HepG2 (cell line): ENCODE measurements around the gene TNFSF10. TPM values are rescaled to one million over a fixed set of nuclear protein-coding genes. Genes with fewer than 3 reads are reported as not detected.

Experiments used
- ATAC-seq: fragments of 200-7000 bp; cut with Tn5 transposase; 3 replicates; pipeline ENCODE4 v1.9.1; 2020; ENCODE audit warnings: mild to moderate bottlenecking, moderate library complexity
- BruUV-seq: library from RNA; stranded (reverse); fragments of 400-500 nt; replicated peaks from 2 replicates; lab custom pipeline; 2021; lab: Mats Ljungman, UMichigan
- CTCF ChIA-PET: fragments of 300-600 bp; formaldehyde crosslinking; extraction: SDS; loops from one replicate; lab custom pipeline; 2021; ENCODE audit warnings: low total read pairs, inconsistent platforms, low intra/inter-chr PET ratio; lab: Yijun Ruan, JAX
- POLR2A ChIA-PET: fragments of 350-600 bp; sonication (Branson Sonifier 250); formaldehyde crosslinking; loops from one replicate; lab custom pipeline; 2020; ENCODE audit warnings: antibody characterized with exemption, inconsistent platforms; lab: Yijun Ruan, JAX
- DNase-seq: peaks from one replicate; pipeline ENCODE4 v3.0.0-alpha.2; 2015; ENCODE audit warnings: low spot score
- FAIRE-seq: peaks from 3 replicates; lab custom pipeline; 2011; peaks lifted over from hg19 to GRCh38; lab: Jason Lieb, UNC
- H2AFZ ChIP-seq: one replicate; pipeline ENCODE4 v1.6.1; 2011; ENCODE audit warnings: low read length, inconsistent platforms
- H3K27ac ChIP-seq: fragments of 300-600 bp; 3 replicates; pipeline ENCODE4 v1.8.0; 2011; ENCODE audit warnings: mixed run types, mild to moderate bottlenecking, mixed read lengths, low read length, inconsistent platforms; ENCODE audit not compliant: insufficient read depth; ENCODE audit errors: extremely low read length
- H3K27me3 ChIP-seq, 2 experiments: fragments of 200-600 bp in 1 of 2; 2 replicates in 1 of 2; 3 replicates in 1 of 2; pipeline versions ENCODE4 v1.6.0 to v1.8.0; 2011; ENCODE audit warnings: low read length in 2 of 2, mild to moderate bottlenecking in 2 of 2, moderate library complexity in 2 of 2, inconsistent platforms in 1 of 2; ENCODE audit not compliant: insufficient read depth in 2 of 2, control insufficient read depth in 1 of 2
- H3K36me3 ChIP-seq, 2 experiments: fragments of 200-600 bp in 1 of 2; replicated peaks in 1 of 2; 2 replicates in 1 of 2; 3 replicates in 1 of 2; pipeline versions ENCODE4 v1.5.1 to v1.8.0; 2011; ENCODE audit warnings: low read length in 2 of 2, inconsistent platforms in 1 of 2; ENCODE audit not compliant: insufficient read depth in 2 of 2, control insufficient read depth in 1 of 2
- H3K4me1 ChIP-seq: 2 replicates; pipeline ENCODE4 v1.5.1; 2012; ENCODE audit warnings: low read length, inconsistent platforms; ENCODE audit not compliant: insufficient read depth
- H3K4me2 ChIP-seq: 2 replicates; pipeline ENCODE4 v1.6.0; 2011; ENCODE audit warnings: low read depth, low read length, inconsistent platforms
- H3K4me3 ChIP-seq, 3 experiments: fragments of 200-600 bp in 1 of 3; sonication (generic), shearing (Covaris generic) in 1 of 3; replicated peaks in 1 of 3; 2 replicates each; pipeline ENCODE4 v1.5.1; 2011 to 2016; ENCODE audit warnings: low read length in 3 of 3, inconsistent platforms in 2 of 3, low read depth in 2 of 3, mild to moderate bottlenecking in 2 of 3, control low read depth in 1 of 3, mixed read lengths in 1 of 3; ENCODE audit not compliant: insufficient read depth in 1 of 3
- H3K79me2 ChIP-seq: one replicate; pipeline ENCODE4 v1.6.1; 2011; ENCODE audit warnings: low read length, inconsistent platforms; ENCODE audit not compliant: insufficient read depth
- H3K9ac ChIP-seq: 2 replicates; pipeline ENCODE4 v1.6.0; 2011; ENCODE audit warnings: mild to moderate bottlenecking, low read depth, low read length, inconsistent platforms; ENCODE audit not compliant: insufficient read depth
- H3K9me3 ChIP-seq: 2 replicates; pipeline ENCODE4 v1.5.1; 2012; ENCODE audit warnings: mild to moderate bottlenecking, low read length
- H4K20me1 ChIP-seq: 2 replicates; pipeline ENCODE4 v1.6.0; 2011; ENCODE audit warnings: inconsistent platforms, mild to moderate bottlenecking, low read length, moderate library complexity; ENCODE audit not compliant: insufficient read depth
- EZH2 ChIP-seq: conservative IDR thresholded peaks from 2 replicates; pipeline ENCODE4 v1.6.1; 2012; ENCODE audit warnings: mild to moderate bottlenecking, low read depth, low read length, moderate library complexity
- HMG20A ChIP-seq: IDR thresholded peaks from 2 replicates; pipeline ENCODE4 v1.6.1; 2016; ENCODE audit warnings: borderline replicate concordance
- POLR2AphosphoS2 ChIP-seq: IDR thresholded peaks from 2 replicates; pipeline ENCODE4 v1.6.1; 2011; ENCODE audit warnings: low read depth, low read length, improper control_type of control experiment
- RBFOX2 ChIP-seq: fragments of 200-400 bp; formaldehyde crosslinking; IDR thresholded peaks from 2 replicates; pipeline ENCODE4 v1.6.1; 2017; ENCODE audit warnings: low read depth, mild to moderate bottlenecking, low read length
- ZFYVE20 ChIP-seq: sonication (generic); formaldehyde crosslinking; IDR thresholded peaks from 2 replicates; pipeline ENCODE4 v1.8.0; 2023; ENCODE audit warnings: low read depth, mild to moderate bottlenecking, moderate library complexity, missing genetic modification reagents, borderline replicate concordance
- ZNF207 ChIP-seq: fragments of 450-650 bp; IDR thresholded peaks from 2 replicates; pipeline ENCODE4 v1.6.1; 2016; ENCODE audit warnings: antibody characterized with exemption, borderline replicate concordance
- ZNF441 ChIP-seq: sonication (generic); formaldehyde crosslinking; IDR thresholded peaks from 2 replicates; pipeline ENCODE4 v1.7.0; 2021; ENCODE audit warnings: missing genetic modification reagents, borderline replicate concordance
- ZNF572 ChIP-seq: sonication (generic); formaldehyde crosslinking; IDR thresholded peaks from 2 replicates; pipeline ENCODE4 v1.5.1; 2020; ENCODE audit warnings: mild to moderate bottlenecking, missing genetic modification reagents
- ZNF781 ChIP-seq: sonication (generic); formaldehyde crosslinking; IDR thresholded peaks from 2 replicates; pipeline ENCODE4 v1.5.1; 2020; ENCODE audit warnings: borderline replicate concordance, mild to moderate bottlenecking, missing genetic modification reagents; ENCODE audit errors: not compliant biosample characterization
- ZNF792 ChIP-seq: IDR thresholded peaks from 2 replicates; pipeline ENCODE4 v1.6.1; 2016
- WGBS: methylation state at CpG from one replicate; pipeline ENCODE4 v1.1.6; 2017; ENCODE audit warnings: low lambda C conversion rate; 5-methylcytosine and 5-hydroxymethylcytosine counted together
- in situ Hi-C: cut with HindIII; loops from 2 replicates; pipeline ENCODE4 v1.10.0; 2017; ENCODE audit warnings: low pct_unique_long_range_greater_than_20kb; ENCODE audit not compliant: extremely low pct_ligation_motif_present
- intact Hi-C: fragments of 100-400 bp; cut with micrococcal nuclease; formaldehyde crosslinking; loops from one replicate; pipeline ENCODE4 v1.10.0; 2022; ENCODE audit not compliant: unreplicated experiment
- polyA plus RNA-seq, 8 experiments: library from polyadenylated mRNA; depleted of rRNA in 3 of 8; stranded (reverse) in 7 of 8; unstranded in 1 of 8; fragments of >200 nt; fragmentation: Illumina TruSeq in 4 of 8; extraction: Trizol in 4 of 8; gene quantifications; 2 replicates each; pipeline versions ENCODE4 v1.2.1 to v1.2.3, GENCODE V29; 2011 to 2016; ENCODE audit warnings: low read depth in 4 of 8, missing spikeins in 1 of 8, mixed read lengths in 1 of 8; ENCODE audit not compliant: insufficient read depth in 1 of 8
- total RNA-seq, 5 experiments: library from RNA; depleted of rRNA; stranded (reverse); fragments of >200 nt; fragmentation: Illumina TruSeq; extraction: Trizol; gene quantifications; 2 replicates each; pipeline ENCODE4 v1.2.3, GENCODE V29; 2016; ENCODE audit warnings: low read depth in 1 of 5
- TF ChIP-seq, protein P1 (sequence below): sonication (generic); formaldehyde crosslinking; IDR thresholded peaks from 2 replicates; pipeline ENCODE4 v1.5.1; 2020; ENCODE audit warnings: mild to moderate bottlenecking, missing genetic modification reagents, moderate library complexity
- TF ChIP-seq, protein P2 (sequence below): IDR thresholded peaks from 2 replicates; pipeline ENCODE4 v1.6.1; 2016; ENCODE audit warnings: control low read depth
- TF ChIP-seq, protein P3 (sequence below): fragments of 450-650 bp; IDR thresholded peaks from 2 replicates; pipeline ENCODE4 v1.6.1; 2017; ENCODE audit warnings: mild to moderate bottlenecking
- TF ChIP-seq, protein P4 (sequence below): sonication (generic); formaldehyde crosslinking; IDR thresholded peaks from 2 replicates; pipeline ENCODE4 v1.8.0; 2022; ENCODE audit warnings: mild to moderate bottlenecking, missing genetic modification reagents, borderline replicate concordance
- TF ChIP-seq, protein P5 (sequence below): sonication (generic); formaldehyde crosslinking; IDR thresholded peaks from 2 replicates; pipeline ENCODE4 v1.8.0; 2022; ENCODE audit warnings: low read depth, missing genetic modification reagents

Gene TNFSF10
- total and polyA plus RNA-seq, 2 of the 13 experiments (the other 11 are each of a cell fraction or from before 2014, with no cell fraction given): 8.4 to 9.9 TPM

DNA sequence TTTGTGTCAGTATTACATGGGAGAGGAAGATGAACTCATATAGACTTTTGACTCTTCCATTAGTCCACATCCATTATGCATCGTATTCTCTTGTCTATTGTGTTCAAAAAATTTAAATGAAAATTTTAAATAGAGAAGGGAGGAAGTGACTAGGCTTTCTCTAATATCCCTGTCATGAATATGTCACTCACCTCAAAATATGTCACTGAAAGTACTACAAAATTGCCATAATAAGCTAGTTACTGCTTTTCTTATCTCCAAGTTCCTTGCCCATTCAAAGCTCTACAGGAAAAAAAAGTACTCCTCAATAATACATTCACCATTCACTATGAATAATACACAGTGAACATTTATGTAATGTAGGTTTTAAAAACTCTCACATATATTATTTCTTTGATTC is 52.6 kb downstream of the TNFSF10 start (continued):
- TF ChIP-seq RBFOX2 (no peak), ZNF792 (CRISPR knock-in tag) (no peak), HMG20A (no peak), ZNF572 (CRISPR knock-in tag) (no peak), POLR2AphosphoS2 (no peak), ZNF207 (no peak)
- TF ChIP-seq, protein P1, sequence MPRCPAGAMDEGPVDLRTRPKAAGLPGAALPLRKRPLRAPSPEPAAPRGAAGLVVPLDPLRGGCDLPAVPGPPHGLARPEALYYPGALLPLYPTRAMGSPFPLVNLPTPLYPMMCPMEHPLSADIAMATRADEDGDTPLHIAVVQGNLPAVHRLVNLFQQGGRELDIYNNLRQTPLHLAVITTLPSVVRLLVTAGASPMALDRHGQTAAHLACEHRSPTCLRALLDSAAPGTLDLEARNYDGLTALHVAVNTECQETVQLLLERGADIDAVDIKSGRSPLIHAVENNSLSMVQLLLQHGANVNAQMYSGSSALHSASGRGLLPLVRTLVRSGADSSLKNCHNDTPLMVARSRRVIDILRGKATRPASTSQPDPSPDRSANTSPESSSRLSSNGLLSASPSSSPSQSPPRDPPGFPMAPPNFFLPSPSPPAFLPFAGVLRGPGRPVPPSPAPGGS (CRISPR knock-in tag): no peak
- TF ChIP-seq, protein P2, sequence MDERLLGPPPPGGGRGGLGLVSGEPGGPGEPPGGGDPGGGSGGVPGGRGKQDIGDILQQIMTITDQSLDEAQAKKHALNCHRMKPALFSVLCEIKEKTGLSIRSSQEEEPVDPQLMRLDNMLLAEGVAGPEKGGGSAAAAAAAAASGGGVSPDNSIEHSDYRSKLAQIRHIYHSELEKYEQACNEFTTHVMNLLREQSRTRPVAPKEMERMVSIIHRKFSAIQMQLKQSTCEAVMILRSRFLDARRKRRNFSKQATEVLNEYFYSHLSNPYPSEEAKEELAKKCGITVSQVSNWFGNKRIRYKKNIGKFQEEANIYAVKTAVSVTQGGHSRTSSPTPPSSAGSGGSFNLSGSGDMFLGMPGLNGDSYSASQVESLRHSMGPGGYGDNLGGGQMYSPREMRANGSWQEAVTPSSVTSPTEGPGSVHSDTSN (CRISPR knock-in tag): no peak
- TF ChIP-seq, all 625 proteins: peak for 0

DNA sequence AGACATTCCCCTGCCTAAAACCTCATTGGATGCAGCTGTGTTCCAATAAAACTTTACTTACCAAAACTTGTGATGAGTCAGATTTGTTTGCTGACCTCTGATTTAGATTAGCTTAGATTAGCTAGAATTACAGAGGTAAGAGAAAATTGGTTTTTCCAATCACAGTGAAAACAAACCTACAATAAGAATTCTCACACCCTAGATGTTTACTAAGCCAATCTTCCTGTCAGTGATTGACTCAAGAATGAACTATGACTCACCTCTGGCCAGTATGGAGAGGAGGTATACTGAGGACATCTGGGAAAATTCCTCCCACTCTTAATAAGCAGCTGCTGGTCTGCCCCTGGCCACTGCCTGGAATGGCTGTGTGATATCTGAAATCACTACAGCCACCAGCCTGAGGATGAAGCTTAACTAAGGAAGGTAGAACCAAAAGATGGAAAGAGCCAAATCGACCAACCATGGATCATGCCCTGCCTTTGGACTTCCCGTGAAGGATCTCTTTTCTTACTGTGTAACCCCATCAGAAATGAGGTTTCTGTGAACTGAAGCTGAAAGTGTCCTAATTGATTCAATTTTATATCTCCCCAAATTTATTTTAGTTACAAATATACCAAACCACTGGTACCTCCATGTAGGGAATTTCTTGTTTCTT is 55.9 kb downstream of the TNFSF10 start:
- no peaks in the 10 kb centered on the region for H3K9me3 ChIP-seq
- H2AFZ ChIP-seq: no peak overlapping the region
- H3K36me3 ChIP-seq: no peaks in the 10 kb centered on the region
- H3K4me1 ChIP-seq: no peaks in the 10 kb centered on the region
- intact Hi-C loops: no loop called here
- no peaks in the 10 kb centered on the region for H3K79me2 ChIP-seq
- in situ Hi-C loops: no loop called here
- no peaks in the 10 kb centered on the region for H4K20me1 ChIP-seq
- DNase-seq (no peak), ATAC-seq (no peak), FAIRE-seq (no peak)
- WGBS: 40% methylated on average over 2 of the region's 2 CpGs
- peaks cover 0 to 5% of the 10 kb centered on the region in 2 experiments; a peak in 1 of 5 replicates for H3K27me3 ChIP-seq
- H3K4me3 ChIP-seq: no peak overlapping the region
- ChIA-PET POLR2A (no interaction called here), CTCF (no interaction called here)
- H3K9ac ChIP-seq: no peak overlapping the region
- H3K4me2 ChIP-seq: no peak overlapping the region
- BruUV-seq: no TSS peak
- H3K27ac ChIP-seq: no peak overlapping the region
- no peak for TF ChIP-seq ZNF441 (CRISPR knock-in tag)
- TF ChIP-seq, protein P3, sequence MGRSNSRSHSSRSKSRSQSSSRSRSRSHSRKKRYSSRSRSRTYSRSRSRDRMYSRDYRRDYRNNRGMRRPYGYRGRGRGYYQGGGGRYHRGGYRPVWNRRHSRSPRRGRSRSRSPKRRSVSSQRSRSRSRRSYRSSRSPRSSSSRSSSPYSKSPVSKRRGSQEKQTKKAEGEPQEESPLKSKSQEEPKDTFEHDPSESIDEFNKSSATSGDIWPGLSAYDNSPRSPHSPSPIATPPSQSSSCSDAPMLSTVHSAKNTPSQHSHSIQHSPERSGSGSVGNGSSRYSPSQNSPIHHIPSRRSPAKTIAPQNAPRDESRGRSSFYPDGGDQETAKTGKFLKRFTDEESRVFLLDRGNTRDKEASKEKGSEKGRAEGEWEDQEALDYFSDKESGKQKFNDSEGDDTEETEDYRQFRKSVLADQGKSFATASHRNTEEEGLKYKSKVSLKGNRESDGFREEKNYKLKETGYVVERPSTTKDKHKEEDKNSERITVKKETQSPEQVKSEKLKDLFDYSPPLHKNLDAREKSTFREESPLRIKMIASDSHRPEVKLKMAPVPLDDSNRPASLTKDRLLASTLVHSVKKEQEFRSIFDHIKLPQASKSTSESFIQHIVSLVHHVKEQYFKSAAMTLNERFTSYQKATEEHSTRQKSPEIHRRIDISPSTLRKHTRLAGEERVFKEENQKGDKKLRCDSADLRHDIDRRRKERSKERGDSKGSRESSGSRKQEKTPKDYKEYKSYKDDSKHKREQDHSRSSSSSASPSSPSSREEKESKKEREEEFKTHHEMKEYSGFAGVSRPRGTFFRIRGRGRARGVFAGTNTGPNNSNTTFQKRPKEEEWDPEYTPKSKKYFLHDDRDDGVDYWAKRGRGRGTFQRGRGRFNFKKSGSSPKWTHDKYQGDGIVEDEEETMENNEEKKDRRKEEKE: no peak
- TF ChIP-seq EZH2: no peak
- TF ChIP-seq, protein P4, sequence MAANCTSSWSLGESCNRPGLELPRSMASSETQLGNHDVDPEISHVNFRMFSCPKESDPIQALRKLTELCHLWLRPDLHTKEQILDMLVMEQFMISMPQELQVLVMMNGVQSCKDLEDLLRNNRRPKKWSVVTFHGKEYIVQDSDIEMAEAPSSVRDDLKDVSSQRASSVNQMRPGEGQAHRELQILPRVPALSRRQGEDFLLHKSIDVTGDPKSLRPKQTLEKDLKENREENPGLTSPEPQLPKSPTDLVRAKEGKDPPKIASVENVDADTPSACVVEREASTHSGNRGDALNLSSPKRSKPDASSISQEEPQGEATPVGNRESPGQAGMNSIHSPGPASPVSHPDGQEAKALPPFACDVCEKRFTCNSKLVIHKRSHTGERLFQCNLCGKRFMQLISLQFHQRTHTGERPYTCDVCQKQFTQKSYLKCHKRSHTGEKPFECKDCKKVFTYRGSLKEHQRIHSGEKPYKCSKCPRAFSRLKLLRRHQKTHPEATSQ: no peak
- TF ChIP-seq ZFYVE20: no peak
- TF ChIP-seq ZNF781 (CRISPR knock-in tag): no peak
- TF ChIP-seq, protein P5, sequence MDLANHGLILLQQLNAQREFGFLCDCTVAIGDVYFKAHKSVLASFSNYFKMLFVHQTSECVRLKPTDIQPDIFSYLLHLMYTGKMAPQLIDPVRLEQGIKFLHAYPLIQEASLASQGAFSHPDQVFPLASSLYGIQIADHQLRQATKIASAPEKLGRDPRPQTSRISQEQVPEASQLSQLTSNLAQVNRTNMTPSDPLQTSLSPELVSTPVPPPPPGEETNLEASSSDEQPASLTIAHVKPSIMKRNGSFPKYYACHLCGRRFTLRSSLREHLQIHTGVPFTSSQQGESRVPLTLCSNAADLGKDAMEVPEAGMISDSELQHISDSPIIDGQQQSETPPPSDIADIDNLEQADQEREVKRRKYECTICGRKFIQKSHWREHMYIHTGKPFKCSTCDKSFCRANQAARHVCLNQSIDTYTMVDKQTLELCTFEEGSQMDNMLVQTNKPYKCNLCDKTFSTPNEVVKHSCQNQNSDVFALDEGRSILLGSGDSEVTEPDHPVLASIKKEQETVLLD (CRISPR knock-in tag): no peak
